ENCODE data around the gene CHRNB4. TPM values are rescaled to one million over a fixed set of nuclear protein-coding genes. Genes with fewer than 3 reads are reported as not detected.

Gene CHRNB4
- total and polyA plus RNA-seq, 2 of the 8 experiments (the other 6 are each of a cell fraction or from before 2014, with no cell fraction given) = 2.4 to 4.5 TPM

- TF ChIP-seq MAFK (IDR thresholded peaks at IDR 0.05; ENCODE audit: low read depth, low read length) = no peak
- no peak for TF ChIP-seq EGR1 (IDR thresholded peaks at IDR 0.05; ENCODE audit: borderline replicate concordance, low read depth, low read length)
Measured at GRCh38 chr15:78675617-78676360, 34.8 kb upstream of the CHRNB4 start (continued).
